CD14-positive monocyte (primary cell): ENCODE results near the gene ZFP3. TPM values are rescaled to one million over a fixed set of nuclear protein-coding genes. Genes with fewer than 3 reads are reported as not detected.
A peak's percentile ranks its signal among the peaks of the same experiment; 100 is the strongest.

Source experiments
- DNase-seq, 3 donors: peaks; one replicate each; pipeline ENCODE4 v3.0.0-alpha.2; 2011 to 2022
- H2AFZ ChIP-seq: 2 replicates; pipeline ENCODE4 v1.6.0; 2012; ENCODE audit warnings: mild to moderate bottlenecking, low read depth, low read length, inconsistent platforms; ENCODE audit not compliant: insufficient read depth, poor library complexity, severe bottlenecking
- H3K27ac ChIP-seq, 2 donors: 1 replicate in 1 of 2; 2 replicates in 1 of 2; pipeline ENCODE4 v1.5.1; 2012 to 2013; ENCODE audit warnings: low read length in 2 of 2, control low read depth in 1 of 2, inconsistent platforms in 1 of 2, low read depth in 1 of 2, mild to moderate bottlenecking in 1 of 2
- H3K27me3 ChIP-seq, 2 donors: one replicate each; pipeline versions ENCODE4 v1.6.0 to v1.6.1; 2011 to 2013; ENCODE audit warnings: low read length in 2 of 2; ENCODE audit not compliant: control insufficient read depth in 2 of 2, insufficient read depth in 2 of 2
- H3K36me3 ChIP-seq, 2 donors: replicated peaks in 1 of 2; 1 replicate in 1 of 2; 2 replicates in 1 of 2; pipeline versions ENCODE4 v1.5.1 to v1.6.1; 2012 to 2013; ENCODE audit warnings: low read length in 2 of 2, control low read depth in 1 of 2, inconsistent platforms in 1 of 2, mild to moderate bottlenecking in 1 of 2; ENCODE audit not compliant: insufficient read depth in 2 of 2, control insufficient read depth in 1 of 2
- H3K4me1 ChIP-seq, 2 donors: 1 replicate in 1 of 2; 2 replicates in 1 of 2; pipeline versions ENCODE4 v1.5.1 to v1.6.1; 2012 to 2013; ENCODE audit warnings: low read length in 2 of 2, control low read depth in 1 of 2, inconsistent platforms in 1 of 2, mild to moderate bottlenecking in 1 of 2, moderate library complexity in 1 of 2; ENCODE audit not compliant: insufficient read depth in 2 of 2, control insufficient read depth in 1 of 2
- H3K4me2 ChIP-seq: replicated peaks from 2 replicates; pipeline ENCODE3; 2012; ENCODE audit warnings: low read length, moderate library complexity, mild to moderate bottlenecking; ENCODE audit not compliant: poor library complexity, severe bottlenecking; ENCODE audit errors: extremely low read depth
- H3K4me3 ChIP-seq, 3 experiments: fragments of 200-600 bp in 1 of 3; sonication (generic) in 1 of 3; replicated peaks in 1 of 3; 1 replicate in 2 of 3; 2 replicates in 1 of 3; pipeline ENCODE4 v1.5.1; 2011 to 2013; ENCODE audit warnings: low read length in 3 of 3, mild to moderate bottlenecking in 3 of 3, control low read depth in 2 of 3, low read depth in 2 of 3, inconsistent platforms in 1 of 3, moderate library complexity in 1 of 3
- H3K79me2 ChIP-seq: 2 replicates; pipeline ENCODE4 v1.6.0; 2012; ENCODE audit warnings: mild to moderate bottlenecking, control low read depth, inconsistent platforms, low read length, moderate library complexity; ENCODE audit not compliant: insufficient read depth
- H3K9ac ChIP-seq: 2 replicates; pipeline ENCODE4 v1.6.0; 2017; ENCODE audit warnings: low read length, mild to moderate bottlenecking; ENCODE audit not compliant: insufficient read depth, poor library complexity, severe bottlenecking
- H3K9me3 ChIP-seq, 2 donors: replicated peaks in 1 of 2; 1 replicate in 1 of 2; 2 replicates in 1 of 2; pipeline versions ENCODE4 v1.5.1 to v1.6.1; 2012 to 2013; ENCODE audit warnings: low read length in 2 of 2, control low read depth in 1 of 2; ENCODE audit not compliant: control insufficient read depth in 1 of 2, insufficient read depth in 1 of 2
- H4K20me1 ChIP-seq: 2 replicates; pipeline ENCODE4 v1.6.0; 2012; ENCODE audit warnings: mild to moderate bottlenecking, low read length, control low read depth, moderate library complexity; ENCODE audit not compliant: insufficient read depth
- H3K27ac Mint-ChIP-seq, 7 donors: one replicate each; pipeline ENCODE4 v1.8.0; 2020; ENCODE audit warnings: mild to moderate bottlenecking in 7 of 7, mixed read lengths in 7 of 7, moderate library complexity in 6 of 7, inconsistent platforms in 2 of 7
- H3K27me3 Mint-ChIP-seq, 3 donors: one replicate each; pipeline ENCODE4 v1.8.0; 2021 to 2022; ENCODE audit warnings: low read depth in 3 of 3, mild to moderate bottlenecking in 3 of 3, mixed read lengths in 3 of 3, moderate library complexity in 3 of 3, inconsistent platforms in 1 of 3
- H3K36me3 Mint-ChIP-seq, 2 donors: one replicate each; pipeline ENCODE4 v1.8.0; 2020; ENCODE audit warnings: mixed read lengths in 2 of 2, inconsistent platforms in 1 of 2, mild to moderate bottlenecking in 1 of 2
- H3K4me1 Mint-ChIP-seq: one replicate; pipeline ENCODE4 v1.8.0; 2020; ENCODE audit warnings: mild to moderate bottlenecking, mixed read lengths
- H3K4me3 Mint-ChIP-seq, 2 donors: one replicate each; pipeline ENCODE4 v1.8.0; 2020; ENCODE audit warnings: mild to moderate bottlenecking in 2 of 2, mixed read lengths in 2 of 2, moderate library complexity in 1 of 2
- H3K9me3 Mint-ChIP-seq, 7 donors: one replicate each; pipeline ENCODE4 v1.8.0; 2020 to 2022; ENCODE audit warnings: mixed read lengths in 7 of 7, mild to moderate bottlenecking in 6 of 7, moderate library complexity in 6 of 7, inconsistent platforms in 2 of 7
- WGBS: methylation state at CpG from one replicate; pipeline ENCODE4 v1.1.5; 2013; ENCODE audit warnings: missing lambda C conversion rate; ENCODE audit not compliant: insufficient coverage; 5-methylcytosine and 5-hydroxymethylcytosine counted together
- intact Hi-C, 2 donors: fragments of 100-400 bp; cut with micrococcal nuclease; formaldehyde crosslinking; loops; one replicate each; pipeline versions ENCODE4 v1.15.0 to v1.15.1; 2023
- polyA plus RNA-seq, 3 donors: library from polyadenylated mRNA; depleted of rRNA in 1 of 3; unstranded in 2 of 3; stranded (reverse) in 1 of 3; fragments of 300-500 nt in 2 of 3; fragments of >200 nt in 1 of 3; fragmentation: Illumina TruSeq in 2 of 3; gene quantifications; 1 replicate in 2 of 3; 2 replicates in 1 of 3; pipeline ENCODE4 v1.2.3, GENCODE V29; 2012 to 2021
- TF ChIP-seq, protein P1 (sequence below): fragments of 200-600 bp; IDR thresholded peaks from one replicate; pipeline ENCODE4 v1.8.0; 2022; ENCODE audit warnings: antibody characterized with exemption, mild to moderate bottlenecking

Gene ZFP3
- polyA plus RNA-seq, 3 donors, result 0.39 to 1.9 (median 0.75) TPM

DNA sequence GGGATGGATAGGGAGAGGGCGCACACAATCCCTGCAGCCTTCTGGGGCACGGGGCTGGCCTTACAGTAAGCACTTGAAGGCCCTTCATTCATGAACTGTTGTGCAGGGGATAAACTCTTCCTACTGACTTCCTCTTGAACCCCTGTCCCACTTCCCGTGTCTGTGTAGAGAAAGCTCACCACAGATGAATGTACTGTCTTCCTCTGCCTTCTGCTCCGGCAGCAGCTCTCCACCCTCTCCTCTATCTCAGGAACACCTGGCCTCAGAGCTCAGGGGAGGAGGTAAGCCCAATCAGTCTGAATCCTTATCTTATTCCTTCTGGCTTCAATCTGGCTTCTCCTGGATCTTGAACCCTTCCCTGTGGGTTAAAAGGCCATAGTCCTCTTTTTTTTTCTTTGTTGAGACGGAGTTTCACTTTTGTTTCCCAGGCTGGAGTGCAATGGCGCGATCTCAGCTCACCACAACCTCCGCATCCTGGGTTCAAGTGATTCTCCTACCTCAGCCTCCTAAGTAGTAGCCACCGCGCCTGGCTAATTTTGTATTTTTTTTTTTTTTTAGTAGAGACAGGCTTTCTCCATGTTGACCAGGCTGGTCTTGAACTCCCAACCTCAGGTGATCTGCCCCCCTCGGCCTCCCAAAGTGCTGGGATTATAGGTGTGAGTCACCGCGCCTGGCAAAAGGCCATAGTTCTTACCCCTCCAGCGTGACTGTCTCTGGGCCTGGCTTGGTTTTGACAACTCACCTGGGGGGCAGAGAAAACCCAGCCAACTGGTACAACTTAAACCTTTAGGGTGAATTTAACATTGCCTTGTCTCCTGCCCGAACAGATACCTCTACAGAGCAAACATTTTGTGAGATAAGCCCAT lies 35.9 kb upstream of the ZFP3 start:
- H3K9ac ChIP-seq, result no peak overlapping the region
- no peaks in the 10 kb centered on the region for H3K4me1 ChIP-seq
- TF ChIP-seq, protein P1, sequence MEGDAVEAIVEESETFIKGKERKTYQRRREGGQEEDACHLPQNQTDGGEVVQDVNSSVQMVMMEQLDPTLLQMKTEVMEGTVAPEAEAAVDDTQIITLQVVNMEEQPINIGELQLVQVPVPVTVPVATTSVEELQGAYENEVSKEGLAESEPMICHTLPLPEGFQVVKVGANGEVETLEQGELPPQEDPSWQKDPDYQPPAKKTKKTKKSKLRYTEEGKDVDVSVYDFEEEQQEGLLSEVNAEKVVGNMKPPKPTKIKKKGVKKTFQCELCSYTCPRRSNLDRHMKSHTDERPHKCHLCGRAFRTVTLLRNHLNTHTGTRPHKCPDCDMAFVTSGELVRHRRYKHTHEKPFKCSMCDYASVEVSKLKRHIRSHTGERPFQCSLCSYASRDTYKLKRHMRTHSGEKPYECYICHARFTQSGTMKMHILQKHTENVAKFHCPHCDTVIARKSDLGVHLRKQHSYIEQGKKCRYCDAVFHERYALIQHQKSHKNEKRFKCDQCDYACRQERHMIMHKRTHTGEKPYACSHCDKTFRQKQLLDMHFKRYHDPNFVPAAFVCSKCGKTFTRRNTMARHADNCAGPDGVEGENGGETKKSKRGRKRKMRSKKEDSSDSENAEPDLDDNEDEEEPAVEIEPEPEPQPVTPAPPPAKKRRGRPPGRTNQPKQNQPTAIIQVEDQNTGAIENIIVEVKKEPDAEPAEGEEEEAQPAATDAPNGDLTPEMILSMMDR, result no peak
- H2AFZ ChIP-seq, result no peak overlapping the region
- Mint-ChIP-seq H3K9me3 (peaks cover 0 to 16% (median 6%) of the 10 kb centered on the region in 7 donors), H3K4me3 (peak overlapping the region in 1 of 2 donors; percentile 31), H3K36me3 (no peaks in the 10 kb centered on the region), H3K4me1 (peaks cover 4% of the 10 kb centered on the region), H3K27ac (peak overlapping the region in 2 of 7 donors; percentile 38 to 68), H3K27me3 (peaks cover 3 to 18% (median 11%) of the 10 kb centered on the region in 3 donors)
- 78% methylated on average over 3 of the region's 15 CpGs for WGBS
- H3K79me2 ChIP-seq, result no peaks in the 10 kb centered on the region
- DNase-seq, result no peak
- H3K4me2 ChIP-seq, result no peak overlapping the region
- no peaks in the 10 kb centered on the region for H3K27me3 ChIP-seq
- intact Hi-C loops, result no loop called here
- no peaks in the 10 kb centered on the region for H3K36me3 ChIP-seq
- no peaks in the 10 kb centered on the region for H3K9me3 ChIP-seq
- no peak overlapping the region for H3K27ac ChIP-seq
- H3K4me3 ChIP-seq, result no peak overlapping the region
- no peaks in the 10 kb centered on the region for H4K20me1 ChIP-seq

DNA sequence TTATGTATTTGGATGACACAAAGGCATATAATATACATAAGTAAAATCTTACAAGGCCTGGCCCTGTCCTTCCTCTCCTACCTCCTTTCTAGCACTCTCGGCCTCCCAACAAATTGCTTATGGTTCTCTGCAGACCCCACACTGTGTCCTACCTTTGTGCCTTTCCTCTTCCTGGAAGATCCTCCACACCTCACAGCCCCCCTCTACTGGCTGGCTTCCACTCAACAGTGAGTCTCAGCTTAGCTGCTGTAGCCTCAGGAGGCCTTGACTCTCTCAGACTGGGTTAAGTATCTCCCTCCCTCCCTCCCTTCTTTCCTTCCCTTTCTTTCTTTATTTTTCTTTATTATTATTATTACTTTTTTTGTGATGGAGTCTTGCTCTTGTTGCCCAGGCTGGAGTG lies 34.7 kb upstream of the ZFP3 start:
- H3K27ac Mint-ChIP-seq, result no peak overlapping the region
- H3K9me3 ChIP-seq, result no peaks in the 10 kb centered on the region
- no peaks in the 10 kb centered on the region for H3K4me1 ChIP-seq
- no peak overlapping the region for H2AFZ ChIP-seq
- no peak overlapping the region for H3K4me2 ChIP-seq
- H3K27me3 Mint-ChIP-seq, result peaks cover 3 to 13% (median 9%) of the 10 kb centered on the region in 3 donors
- H3K79me2 ChIP-seq, result no peaks in the 10 kb centered on the region
- no peak overlapping the region for H3K4me3 Mint-ChIP-seq
- DNase-seq, result no peak
- TF ChIP-seq, protein P1, result no peak
- H3K36me3 ChIP-seq, result no peaks in the 10 kb centered on the region
- peaks cover 4% of the 10 kb centered on the region for H3K4me1 Mint-ChIP-seq
- no peak overlapping the region for H3K27ac ChIP-seq
- intact Hi-C loops, result no loop called here
- no peaks in the 10 kb centered on the region for H3K36me3 Mint-ChIP-seq
- WGBS, result 100% methylated on average over 1 of the region's 1 CpG
- no peaks in the 10 kb centered on the region for H3K27me3 ChIP-seq
- H3K4me3 ChIP-seq, result no peak overlapping the region
- no peak overlapping the region for H3K9ac ChIP-seq
- peaks cover 0 to 16% (median 7%) of the 10 kb centered on the region in 7 donors for H3K9me3 Mint-ChIP-seq
- H4K20me1 ChIP-seq, result no peaks in the 10 kb centered on the region
